Omental fat pad (tissue), 4 donors: ENCODE results near the gene CCDC112. TPM values are rescaled to one million over a fixed set of nuclear protein-coding genes. Genes with fewer than 3 reads are reported as not detected.

Experiments
- ATAC-seq: fragments of 150-250 bp; one replicate; pipeline ENCODE4 v1.9.1; 2016; ENCODE audit warnings: mild to moderate bottlenecking, moderate library complexity; ENCODE audit not compliant: low FRiP score
- DNase-seq: peaks from one replicate; pipeline ENCODE4 v3.0.0-alpha.2; 2019; ENCODE audit warnings: low spot score
- CTCF ChIP-seq, 3 donors: fragments of 450-650 bp; IDR thresholded peaks; one replicate each; pipeline ENCODE4 v1.5.1; 2016 to 2017; ENCODE audit warnings: antibody characterized with exemption in 3 of 3, mild to moderate bottlenecking in 3 of 3, moderate library complexity in 2 of 3
- total RNA-seq, 4 donors: library from RNA; depleted of rRNA; stranded (reverse); fragments of >200 nt; gene quantifications; one replicate each; pipeline ENCODE4 v1.1.0, GENCODE V29; 2016

The CCDC112 gene
- total RNA-seq, 4 donors from 2014 or later = 2.6 to 9.1 (median 5.4) TPM

GRCh38 chr5:115325296-115325959 lies 29.0 kb upstream of the CCDC112 start:
- no peak for TF ChIP-seq CTCF (IDR thresholded peaks at IDR 0.05)
- ATAC-seq = no peak

GRCh38 chr5:115324021-115324420 lies 27.6 kb upstream of the CCDC112 start:
- TF ChIP-seq CTCF (IDR thresholded peaks at IDR 0.05) = no peak
- ATAC-seq (no peak), DNase-seq (no peak)

More at GRCh38 chr5:115325296-115325959, 29.0 kb upstream of the CCDC112 start:
- no peak for DNase-seq

- TF ChIP-seq CTCF (IDR thresholded peaks at IDR 0.05) = no peak
- DNase-seq (no peak), ATAC-seq (no peak)
Observed at GRCh38 chr5:115322729-115323128, 26.3 kb upstream of the CCDC112 start.

GRCh38 chr5:115321309-115321708 lies 24.9 kb upstream of the CCDC112 start:
- ATAC-seq = no peak

GRCh38 chr5:115320515-115320914 lies 24.1 kb upstream of the CCDC112 start:
- TF ChIP-seq CTCF (IDR thresholded peaks at IDR 0.05) = no peak
- DNase-seq (no peak), ATAC-seq (no peak)

More at GRCh38 chr5:115321309-115321708, 24.9 kb upstream of the CCDC112 start:
- DNase-seq = no peak
- no peak for TF ChIP-seq CTCF (IDR thresholded peaks at IDR 0.05)

GRCh38 chr5:115320006-115320405 lies 23.6 kb upstream of the CCDC112 start:
- no peak for TF ChIP-seq CTCF (IDR thresholded peaks at IDR 0.05)
- no peak for DNase-seq
- no peak for ATAC-seq

GRCh38 chr5:115319007-115319406 lies 22.6 kb upstream of the CCDC112 start:
- TF ChIP-seq CTCF (IDR thresholded peaks at IDR 0.05) = no peak
- ATAC-seq = no peak
- DNase-seq = no peak
